RPMI8226 (cell line): ENCODE results near the gene PDZD7.
"Not testable (repeated sequence)": the region's sequence is repeated elsewhere in the genome, so short reads cannot be mapped to it uniquely, and the experiment has no call there.

ENCODE experiments used
- DNase-seq: peaks from one replicate; pipeline ENCODE4 v3.0.0-alpha.2; 2015

The PDZD7 gene

GRCh38 chr10:100980711-100981110, 50.2 kb downstream of the PDZD7 start:
- DNase-seq, result no peak

- no peak for DNase-seq
Observed at GRCh38 chr10:100980311-100980710, 50.6 kb downstream of the PDZD7 start.

GRCh38 chr10:100979791-100980272, 51.1 kb downstream of the PDZD7 start:
- DNase-seq, result no peak

GRCh38 chr10:100978901-100979195, 52.1 kb downstream of the PDZD7 start:
- DNase-seq, result no peak

DNA sequence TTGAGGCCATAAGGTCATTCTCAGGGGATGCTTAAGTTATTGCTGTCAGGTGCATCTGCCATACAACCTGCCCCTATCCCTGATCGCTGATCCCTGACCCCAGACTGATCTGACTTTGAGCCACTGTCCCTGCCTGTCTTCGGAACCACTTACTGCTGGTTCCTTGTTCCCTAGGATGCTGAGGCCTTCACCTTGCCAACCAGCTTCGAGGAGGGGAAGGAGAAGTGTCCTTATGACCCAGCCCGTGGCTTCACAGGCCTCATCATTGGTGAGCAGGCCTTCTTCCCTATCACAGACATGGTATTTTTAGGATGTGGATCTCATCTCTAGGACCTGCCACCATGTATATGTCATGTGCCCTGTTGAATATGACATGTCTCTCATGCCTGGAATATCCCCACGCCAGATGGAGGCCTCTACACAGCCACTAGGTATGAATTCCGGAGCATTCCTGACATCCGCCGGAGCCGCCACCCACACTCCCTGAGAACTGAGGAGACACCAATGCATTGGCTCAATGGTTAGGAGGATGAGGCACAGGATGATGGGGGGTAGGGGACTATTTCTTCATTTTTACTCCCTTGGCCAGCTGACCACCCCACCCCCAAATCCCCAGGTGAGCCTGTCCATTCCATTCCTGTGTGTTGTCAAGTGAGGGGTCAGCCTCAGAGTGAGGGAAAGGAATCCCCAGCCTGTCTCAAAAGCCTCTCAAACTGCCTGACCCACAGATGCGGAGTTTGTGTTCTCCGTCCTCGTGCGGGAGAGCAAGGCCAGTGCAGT, 52.6 kb downstream of the PDZD7 start:
- DNase-seq, result no peak

DNA sequence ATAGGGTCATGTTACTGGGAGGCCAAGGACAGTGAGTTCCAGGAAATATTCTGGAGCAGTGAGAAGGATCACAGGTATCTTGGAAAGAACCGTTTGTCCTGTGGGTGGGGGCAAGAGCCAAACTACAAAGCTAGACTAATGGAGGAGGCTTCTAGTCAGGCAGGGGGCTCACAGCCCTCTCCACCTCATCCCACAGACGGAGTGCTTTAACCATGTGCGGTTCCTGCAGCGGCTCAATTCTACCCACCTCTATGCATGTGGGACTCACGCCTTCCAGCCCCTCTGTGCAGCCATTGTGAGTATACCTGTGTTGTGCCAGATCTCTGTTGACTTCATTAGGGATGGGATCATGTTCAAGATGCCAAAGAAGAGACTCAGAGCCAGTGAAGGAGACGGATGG, 53.5 kb downstream of the PDZD7 start:
- DNase-seq, result no peak

DNA sequence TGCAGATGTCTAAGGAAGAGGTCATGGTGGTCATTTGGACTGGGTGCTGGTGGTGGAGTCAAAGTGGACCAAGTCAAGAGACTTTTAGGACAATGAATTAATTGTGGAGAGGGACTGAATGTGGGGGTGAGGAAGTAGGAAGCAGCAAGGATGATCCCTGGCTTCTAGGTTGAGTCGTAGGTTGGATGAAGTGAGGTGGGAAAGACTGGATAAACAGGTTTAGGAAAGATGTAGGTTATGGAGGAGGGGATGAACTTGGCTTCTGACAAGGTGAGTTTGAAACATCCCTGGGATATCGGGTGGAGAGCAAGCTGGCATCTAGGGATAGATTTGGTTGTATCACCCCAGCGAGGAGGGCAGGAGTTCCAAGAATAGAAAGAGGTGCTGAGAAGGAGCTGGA, 54.0 kb downstream of the PDZD7 start:
- no peak for DNase-seq

DNA sequence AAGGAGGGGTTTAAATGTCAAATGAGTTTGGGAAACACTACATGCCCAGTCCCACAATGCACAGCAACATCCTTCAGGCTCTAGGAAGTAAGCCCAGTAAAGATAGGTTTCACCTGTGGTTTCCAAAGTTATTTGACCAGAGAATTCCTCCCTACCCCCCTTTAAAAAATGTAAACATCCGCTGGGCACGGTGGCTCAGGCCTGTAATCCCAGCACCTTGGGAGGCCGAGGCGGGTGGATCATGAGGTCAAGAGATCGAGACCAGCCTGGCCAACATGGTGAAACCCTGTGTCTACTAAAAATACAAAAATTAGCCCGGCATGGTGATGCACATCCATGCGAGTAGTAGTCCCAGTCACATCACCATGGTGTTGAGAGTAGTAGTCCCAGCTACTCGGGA, 55.5 kb downstream of the PDZD7 start:
- DNase-seq, result not testable (repeated sequence)

GRCh38 chr10:100972904-100973535, 57.9 kb downstream of the PDZD7 start:
- DNase-seq, result no peak

DNA sequence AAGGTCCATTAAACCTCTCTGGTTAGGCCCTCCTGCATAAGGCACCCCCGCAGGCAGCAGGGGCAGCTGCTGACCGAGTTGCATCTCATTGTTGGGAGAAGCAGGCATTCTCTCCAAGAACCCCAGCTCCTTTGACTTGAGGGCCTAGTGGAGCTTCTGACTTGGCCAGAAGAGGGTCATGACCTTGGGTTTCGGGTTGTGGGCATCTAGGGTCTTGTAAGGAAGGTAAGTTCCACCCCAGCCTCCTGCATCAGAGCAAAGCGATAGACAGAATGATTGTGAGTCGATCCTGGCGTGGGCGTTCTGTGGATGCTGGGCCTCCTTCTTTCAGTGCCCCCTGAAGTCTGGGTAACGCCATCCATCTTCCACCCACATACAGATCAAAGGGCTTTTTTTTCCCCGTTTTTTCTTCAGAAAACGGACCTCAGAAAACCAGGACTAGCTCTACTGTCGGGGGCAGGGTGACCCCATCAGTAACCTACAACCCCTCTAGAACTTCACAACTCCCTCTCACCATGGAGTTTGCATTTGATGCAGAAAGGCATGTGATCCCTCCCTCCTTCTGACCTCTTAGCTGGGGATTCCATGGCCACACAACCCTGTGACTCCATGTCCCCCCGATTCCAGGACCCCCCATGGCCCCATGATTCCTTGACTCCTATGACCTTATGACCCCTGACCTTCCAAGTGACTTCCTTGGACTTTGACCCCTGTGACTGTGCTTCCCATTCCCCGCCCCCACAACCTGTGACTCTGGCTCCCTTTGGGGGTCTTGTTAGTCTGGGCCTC, 58.6 kb downstream of the PDZD7 start:
- DNase-seq, result no peak

- no peak for DNase-seq
Observed at GRCh38 chr10:100970914-100971811, 59.8 kb downstream of the PDZD7 start.

- no peak for DNase-seq
Observed at GRCh38 chr10:100970076-100970913, 60.6 kb downstream of the PDZD7 start.

- peak; percentile 42 for DNase-seq
Observed at GRCh38 chr10:100969187-100970075, 61.5 kb downstream of the PDZD7 start, which contains the start of gene SEMA4G. Gene SEMA4G (plus strand): TSS chr10:100969504. CDS start chr10:100972913, 3,409 bp downstream.

- DNase-seq, result no peak
Observed at GRCh38 chr10:100968863-100969186, 62.1 kb downstream of the PDZD7 start.

DNA sequence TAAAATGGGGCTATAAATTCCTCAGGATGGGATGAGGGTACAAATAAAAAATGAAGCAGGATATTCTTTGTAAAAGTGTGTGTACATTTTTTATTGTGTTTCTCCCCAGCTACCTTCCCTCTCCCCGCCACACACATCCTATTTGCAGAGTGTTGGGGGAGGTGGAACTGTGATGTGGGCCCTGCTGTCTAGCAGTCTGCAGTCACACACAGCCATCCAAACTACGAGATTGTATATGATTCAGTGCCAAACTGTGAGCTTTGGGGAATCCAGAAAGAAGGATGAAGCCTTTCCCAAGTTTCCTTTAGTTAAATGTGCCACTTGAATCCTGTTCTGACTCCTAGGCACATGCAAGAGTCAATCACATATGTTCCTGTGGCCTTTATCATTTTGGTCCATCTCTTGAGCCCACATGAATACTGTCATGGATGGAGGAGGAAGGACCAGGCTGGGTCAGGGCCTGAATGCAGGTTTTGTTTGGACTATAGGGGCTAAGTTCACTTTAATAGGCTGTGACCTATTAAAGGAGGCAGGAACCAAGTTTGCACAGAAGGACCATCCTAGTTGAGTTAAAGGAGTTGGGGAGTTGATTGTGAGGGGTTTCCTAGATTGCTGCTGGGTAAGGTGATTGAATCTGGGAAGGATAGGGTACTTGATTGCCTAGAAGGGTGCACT, 62.7 kb downstream of the PDZD7 start:
- no peak for DNase-seq

GRCh38 chr10:100967332-100967731, 63.6 kb downstream of the PDZD7 start:
- DNase-seq, result no peak

- no peak for DNase-seq
Observed at GRCh38 chr10:100966887-100967286, 64.0 kb downstream of the PDZD7 start.

GRCh38 chr10:100965820-100966219, 65.1 kb downstream of the PDZD7 start:
- no peak for DNase-seq

- DNase-seq, result no peak
Observed at GRCh38 chr10:100963826-100964225, 67.1 kb downstream of the PDZD7 start.
